GM12878 (cell line): ENCODE data around the gene BCKDHB.

ENCODE experiments used
- CHD2 ChIP-seq: IDR thresholded peaks from 2 replicates; pipeline ENCODE4 v1.6.1; 2011; ENCODE audit warnings: low read depth, low read length, improper control_type of control experiment, borderline replicate concordance
- CHD4 ChIP-seq: fragments of 200-600 bp; sonication (generic); IDR thresholded peaks from 2 replicates; pipeline ENCODE4 v1.6.1; 2016; ENCODE audit warnings: mild to moderate bottlenecking
- CUX1 ChIP-seq: IDR thresholded peaks from 2 replicates; pipeline ENCODE4 v1.6.1; 2012; ENCODE audit warnings: improper control_type of control experiment, low read depth, low read length; ENCODE audit not compliant: insufficient replicate concordance
- FOXM1 ChIP-seq: IDR thresholded peaks from 2 replicates; pipeline ENCODE4 v1.6.1; 2012; ENCODE audit warnings: low read depth, mild to moderate bottlenecking, inconsistent platforms, low read length, moderate library complexity
- NFXL1 ChIP-seq: fragments of 450-650 bp; IDR thresholded peaks from 2 replicates; pipeline ENCODE4 v1.6.1; 2017; ENCODE audit warnings: antibody characterized with exemption, mild to moderate bottlenecking, borderline replicate concordance
- RAD21 ChIP-seq: IDR thresholded peaks from 2 replicates; pipeline ENCODE4 v1.6.1; 2011; ENCODE audit warnings: mild to moderate bottlenecking, low read depth, low read length, moderate library complexity; ENCODE audit not compliant: insufficient read depth
- SIX5 ChIP-seq: IDR thresholded peaks from 2 replicates; pipeline ENCODE4 v1.6.1; 2011; ENCODE audit warnings: mild to moderate bottlenecking, low read depth, low read length, moderate library complexity; ENCODE audit not compliant: severe bottlenecking
- TAF1 ChIP-seq: IDR thresholded peaks from 2 replicates; pipeline ENCODE4 v1.6.1; 2011; ENCODE audit warnings: mild to moderate bottlenecking, low read depth, low read length, borderline replicate concordance
- TCF12 ChIP-seq: IDR thresholded peaks from 2 replicates; pipeline ENCODE4 v1.6.1; 2011; ENCODE audit warnings: low read depth, mild to moderate bottlenecking, low read length
- TF ChIP-seq, protein P1 (sequence below), 3 experiments: IDR thresholded peaks in 2 of 3; conservative IDR thresholded peaks in 1 of 3; 2 replicates each; pipeline ENCODE4 v1.5.1; 2011; ENCODE audit warnings: low read depth in 3 of 3, low read length in 3 of 3, mild to moderate bottlenecking in 3 of 3, control low read depth in 2 of 3, moderate library complexity in 2 of 3, inconsistent platforms in 1 of 3, mixed read lengths in 1 of 3; ENCODE audit not compliant: control insufficient read depth in 2 of 3, insufficient read depth in 1 of 3; ENCODE audit errors: extremely low read depth in 1 of 3

DNA sequence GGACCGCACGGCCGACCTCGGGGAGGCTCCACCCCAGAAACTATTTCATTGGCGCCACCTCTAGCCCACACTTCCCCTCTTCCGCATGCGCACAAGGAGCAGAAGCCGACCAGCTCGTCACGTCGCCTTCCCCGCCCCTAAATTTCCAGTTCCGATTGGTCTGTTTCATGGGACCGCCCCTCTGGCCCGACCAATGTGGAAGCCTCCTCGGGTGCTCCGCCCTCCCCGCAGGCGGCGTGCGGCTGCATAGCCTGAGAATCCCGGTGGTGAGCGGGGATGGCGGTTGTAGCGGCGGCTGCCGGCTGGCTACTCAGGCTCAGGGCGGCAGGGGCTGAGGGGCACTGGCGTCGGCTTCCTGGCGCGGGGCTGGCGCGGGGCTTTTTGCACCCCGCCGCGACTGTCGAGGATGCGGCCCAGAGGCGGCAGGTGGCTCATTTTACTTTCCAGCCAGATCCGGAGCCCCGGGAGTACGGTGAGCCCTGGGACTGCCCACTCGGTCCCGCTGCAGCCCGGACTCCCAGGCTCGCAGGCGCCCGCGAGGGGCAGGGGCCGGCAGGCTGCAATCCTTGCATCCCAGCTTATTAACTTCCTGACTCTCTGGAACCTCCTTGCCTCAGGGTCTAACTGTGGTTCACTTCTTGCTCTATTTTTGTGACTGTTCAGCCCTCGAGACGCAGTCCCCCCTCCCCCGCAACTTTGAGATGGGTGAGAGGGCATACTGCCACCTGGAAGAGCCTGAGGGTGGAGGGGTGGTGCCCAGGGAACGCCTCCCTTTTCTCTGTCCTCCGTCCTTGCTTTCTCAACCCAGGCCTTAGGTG lies at the start of gene BCKDHB:
- TF ChIP-seq CHD2 (peak; percentile 87), CUX1 (no peak), NFXL1 (0 out of 2 replicates have a peak, but pooled peaks have one; percentile 30), SIX5 (no peak), CHD4 (no peak), TAF1 (peak; percentile 94), FOXM1 (no peak), RAD21 (no peak), TCF12 (peak; percentile 44; the same call in 1 of the 2 replicates)
- TF ChIP-seq, protein P1, sequence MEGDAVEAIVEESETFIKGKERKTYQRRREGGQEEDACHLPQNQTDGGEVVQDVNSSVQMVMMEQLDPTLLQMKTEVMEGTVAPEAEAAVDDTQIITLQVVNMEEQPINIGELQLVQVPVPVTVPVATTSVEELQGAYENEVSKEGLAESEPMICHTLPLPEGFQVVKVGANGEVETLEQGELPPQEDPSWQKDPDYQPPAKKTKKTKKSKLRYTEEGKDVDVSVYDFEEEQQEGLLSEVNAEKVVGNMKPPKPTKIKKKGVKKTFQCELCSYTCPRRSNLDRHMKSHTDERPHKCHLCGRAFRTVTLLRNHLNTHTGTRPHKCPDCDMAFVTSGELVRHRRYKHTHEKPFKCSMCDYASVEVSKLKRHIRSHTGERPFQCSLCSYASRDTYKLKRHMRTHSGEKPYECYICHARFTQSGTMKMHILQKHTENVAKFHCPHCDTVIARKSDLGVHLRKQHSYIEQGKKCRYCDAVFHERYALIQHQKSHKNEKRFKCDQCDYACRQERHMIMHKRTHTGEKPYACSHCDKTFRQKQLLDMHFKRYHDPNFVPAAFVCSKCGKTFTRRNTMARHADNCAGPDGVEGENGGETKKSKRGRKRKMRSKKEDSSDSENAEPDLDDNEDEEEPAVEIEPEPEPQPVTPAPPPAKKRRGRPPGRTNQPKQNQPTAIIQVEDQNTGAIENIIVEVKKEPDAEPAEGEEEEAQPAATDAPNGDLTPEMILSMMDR (IDR thresholded peaks at IDR 0.05 in 2 of 3, conservative IDR thresholded peaks at IDR 0.05 in 1 of 3; ENCODE audit: control insufficient read depth in 2 of 3, extremely low read depth in 1 of 3, insufficient read depth in 1 of 3, low read depth in 3 of 3, low read length in 3 of 3): no peak
